Endothelial cell (in vitro differentiated cells): ENCODE measurements around the gene PDS5B. TPM values are rescaled to one million over a fixed set of nuclear protein-coding genes. Genes with fewer than 3 reads are reported as not detected.
A peak's percentile ranks its signal among the peaks of the same experiment; 100 is the strongest.

Experiments used
- DNase-seq: peaks from one replicate; pipeline ENCODE4 v3.0.0; 2021; ENCODE audit warnings: low spot score
- H3K27ac Mint-ChIP-seq: one replicate; pipeline ENCODE4 v1.8.0; 2021; ENCODE audit warnings: mixed read lengths, inconsistent platforms; ENCODE audit not compliant: unreplicated experiment
- H3K27me3 Mint-ChIP-seq: one replicate; pipeline ENCODE4 v1.8.0; 2021; ENCODE audit warnings: mild to moderate bottlenecking, moderate library complexity, mixed read lengths, inconsistent platforms; ENCODE audit not compliant: unreplicated experiment
- H3K36me3 Mint-ChIP-seq: one replicate; pipeline ENCODE4 v1.8.0; 2021; ENCODE audit warnings: mild to moderate bottlenecking, low read depth, mixed read lengths, inconsistent platforms; ENCODE audit not compliant: unreplicated experiment
- H3K4me1 Mint-ChIP-seq: one replicate; pipeline ENCODE4 v1.8.0; 2021; ENCODE audit warnings: mild to moderate bottlenecking, mixed read lengths, inconsistent platforms; ENCODE audit not compliant: unreplicated experiment
- H3K4me3 Mint-ChIP-seq: one replicate; pipeline ENCODE4 v1.8.0; 2021; ENCODE audit warnings: mild to moderate bottlenecking, mixed read lengths, inconsistent platforms; ENCODE audit not compliant: unreplicated experiment
- H3K9me3 Mint-ChIP-seq: one replicate; pipeline ENCODE4 v1.8.0; 2021; ENCODE audit warnings: mixed read lengths, inconsistent platforms; ENCODE audit not compliant: unreplicated experiment
- CTCF ChIP-seq: fragments of 200-600 bp; sonication (generic); IDR thresholded peaks from one replicate; pipeline ENCODE4 v1.5.0; 2021; ENCODE audit warnings: antibody characterized with exemption; ENCODE audit not compliant: unreplicated experiment
- total RNA-seq: library from RNA; stranded (reverse); fragmentation: NEBNext Ultra II Directional; extraction: Animal tissue kit (Norgen Biotek cat#: 25700); gene quantifications from one replicate; pipeline ENCODE4 v1.2.1, GENCODE V29; 2021; ENCODE audit not compliant: unreplicated experiment

Gene PDS5B
- total RNA-seq, 1 donor from 2014 or later = 72.3 TPM

- Mint-ChIP-seq H3K27ac (no peak overlapping the region), H3K4me3 (no peak overlapping the region), H3K27me3 (no peaks in the 10 kb centered on the region), H3K4me1 (no peaks in the 10 kb centered on the region), H3K9me3 (no peaks in the 10 kb centered on the region), H3K36me3 (peaks cover 6% of the 10 kb centered on the region)
- DNase-seq = no peak
- no peak for TF ChIP-seq CTCF
These were observed 196.8 kb downstream of the PDS5B start for GRCh38 chr13:32783067-32783466.

- Mint-ChIP-seq H3K27ac (peak overlapping the region; percentile 34), H3K4me1 (peaks cover 36% of the 10 kb centered on the region)
- no peak for DNase-seq
These were observed 204.5 kb downstream of the PDS5B start for GRCh38 chr13:32790731-32791130.

GRCh38 chr13:32791545-32792172, 205.4 kb downstream of the PDS5B start:
- DNase-seq = no peak
- peaks cover 36% of the 10 kb centered on the region for H3K4me1 Mint-ChIP-seq
- H3K4me3 Mint-ChIP-seq = no peak overlapping the region
- TF ChIP-seq CTCF = no peak
- no peaks in the 10 kb centered on the region for H3K9me3 Mint-ChIP-seq
- H3K27ac Mint-ChIP-seq = no peak overlapping the region
- peaks cover 9% of the 10 kb centered on the region for H3K27me3 Mint-ChIP-seq
- peaks cover 10% of the 10 kb centered on the region for H3K36me3 Mint-ChIP-seq

More at GRCh38 chr13:32790731-32791130, 204.5 kb downstream of the PDS5B start:
- H3K27me3 Mint-ChIP-seq = peaks cover 6% of the 10 kb centered on the region
- peak; percentile 35 for TF ChIP-seq CTCF
- no peak overlapping the region for H3K4me3 Mint-ChIP-seq
- H3K9me3 Mint-ChIP-seq = no peaks in the 10 kb centered on the region
- peaks cover 6% of the 10 kb centered on the region for H3K36me3 Mint-ChIP-seq

- Mint-ChIP-seq H3K9me3 (no peaks in the 10 kb centered on the region), H3K27ac (no peak overlapping the region), H3K4me1 (peaks cover 25% of the 10 kb centered on the region), H3K36me3 (peaks cover 10% of the 10 kb centered on the region), H3K4me3 (no peak overlapping the region), H3K27me3 (peaks cover 7% of the 10 kb centered on the region)
- TF ChIP-seq CTCF = no peak
- DNase-seq = no peak
These were observed 210.5 kb downstream of the PDS5B start for GRCh38 chr13:32796754-32797153.

- H3K27me3 Mint-ChIP-seq = peaks cover 2% of the 10 kb centered on the region
- peaks cover 4% of the 10 kb centered on the region for H3K36me3 Mint-ChIP-seq
- no peak for DNase-seq
- no peaks in the 10 kb centered on the region for H3K4me1 Mint-ChIP-seq
- H3K4me3 Mint-ChIP-seq = no peak overlapping the region
- no peak for TF ChIP-seq CTCF
- no peaks in the 10 kb centered on the region for H3K9me3 Mint-ChIP-seq
- H3K27ac Mint-ChIP-seq = no peak overlapping the region
These were observed 215.9 kb downstream of the PDS5B start for GRCh38 chr13:32802159-32802558.
